Measurements from ENCODE around the gene MIOX. TPM values are rescaled to one million over a fixed set of nuclear protein-coding genes. Genes with fewer than 3 reads are reported as not detected.
"Not testable (repeated sequence)": the region's sequence is repeated elsewhere in the genome, so short reads cannot be mapped to it uniquely, and the experiment has no call there.

MIOX gene
- total RNA-seq, 6 donors from 2014 or later, result not detected

GRCh38 chr22:50519151-50519550 lies 32.5 kb downstream of the MIOX start:
- WGBS, 2 donors, result 97% methylated on average over 8 of the region's 8 CpGs; no CpG with 5 or more reads in 1 of the 2 donors
- H3K27me3 ChIP-seq, result no peaks in the 10 kb centered on the region
- H3K27ac ChIP-seq, result no peak overlapping the region
- TF ChIP-seq POLR2A (IDR thresholded peaks at IDR 0.05) (no peak), CTCF (IDR thresholded peaks at IDR 0.05) (no peak), EP300 (IDR thresholded peaks at IDR 0.05) (no peak), POLR2AphosphoS5 (IDR thresholded peaks at IDR 0.05) (no peak)
- peaks cover 27 to 83% (median 64%) of the 10 kb centered on the region in 4 donors for H3K36me3 ChIP-seq
- DNase-seq (no peak), ATAC-seq (ENCODE audit: low FRiP score in 2 of 2) (no peak)
- H3K4me3 ChIP-seq, result no peak overlapping the region
- H3K9me3 ChIP-seq, result no peaks in the 10 kb centered on the region
- H3K4me1 ChIP-seq, result peaks cover 4 to 7% (median 6%) of the 10 kb centered on the region in 4 donors

- WGBS, 2 donors, result 92 to 97% methylated on average over 8 of the region's 8 CpGs
- not testable (repeated sequence) for ATAC-seq (ENCODE audit: low FRiP score in 2 of 2); H3K9me3 ChIP-seq; DNase-seq; H3K4me3 ChIP-seq; H3K27ac ChIP-seq; H3K27me3 ChIP-seq
- Histone ChIP-seq H3K36me3 (peaks cover 27 to 83% (median 65%) of the 10 kb centered on the region in 4 donors), H3K4me1 (peaks cover 12 to 17% (median 16%) of the 10 kb centered on the region in 4 donors)
Measured at GRCh38 chr22:50520184-50520583, 33.5 kb downstream of the MIOX start.

GRCh38 chr22:50520826-50521453 lies 34.3 kb downstream of the MIOX start:
- Histone ChIP-seq H3K9me3 (no peaks in the 10 kb centered on the region), H3K27me3 (no peaks in the 10 kb centered on the region), H3K4me1 (peaks cover 12 to 19% (median 16%) of the 10 kb centered on the region in 4 donors), H3K4me3 (no peak overlapping the region), H3K36me3 (peaks cover 27 to 83% (median 65%) of the 10 kb centered on the region in 4 donors), H3K27ac (no peak overlapping the region)
- WGBS, 2 donors, result 89 to 96% methylated on average over 8 to 11 of the region's 13 CpGs
- no peak for TF ChIP-seq POLR2A (IDR thresholded peaks at IDR 0.05)
- no peak for TF ChIP-seq POLR2AphosphoS5 (IDR thresholded peaks at IDR 0.05)
- TF ChIP-seq CTCF (IDR thresholded peaks at IDR 0.05), result no peak
- TF ChIP-seq EP300 (IDR thresholded peaks at IDR 0.05), result no peak
- no peak for DNase-seq
- ATAC-seq (ENCODE audit: low FRiP score in 2 of 2), result no peak

GRCh38 chr22:50521710-50522109 lies 35.1 kb downstream of the MIOX start:
- H3K27me3 ChIP-seq, result no peaks in the 10 kb centered on the region
- peaks cover 27 to 77% (median 64%) of the 10 kb centered on the region in 4 donors for H3K36me3 ChIP-seq
- DNase-seq (no peak), ATAC-seq (ENCODE audit: low FRiP score in 2 of 2) (no peak)
- no peak overlapping the region for H3K4me3 ChIP-seq
- peaks cover 13 to 24% (median 19%) of the 10 kb centered on the region in 4 donors for H3K4me1 ChIP-seq
- TF ChIP-seq CTCF (IDR thresholded peaks at IDR 0.05) (no peak), EP300 (IDR thresholded peaks at IDR 0.05) (no peak), POLR2AphosphoS5 (IDR thresholded peaks at IDR 0.05) (no peak), POLR2A (IDR thresholded peaks at IDR 0.05) (no peak)
- no peaks in the 10 kb centered on the region for H3K9me3 ChIP-seq
- WGBS, 2 donors, result 92 to 95% methylated on average over 10 of the region's 10 CpGs
- H3K27ac ChIP-seq, result no peak overlapping the region

- TF ChIP-seq POLR2A (IDR thresholded peaks at IDR 0.05), result no peak
- no peak for TF ChIP-seq EP300 (IDR thresholded peaks at IDR 0.05)
- TF ChIP-seq POLR2AphosphoS5 (IDR thresholded peaks at IDR 0.05), result no peak
- no peak for TF ChIP-seq CTCF (IDR thresholded peaks at IDR 0.05)
- Histone ChIP-seq H3K4me3 (no peak overlapping the region), H3K9me3 (no peaks in the 10 kb centered on the region), H3K27me3 (no peaks in the 10 kb centered on the region), H3K27ac (no peak overlapping the region), H3K36me3 (peaks cover 24 to 71% (median 60%) of the 10 kb centered on the region in 4 donors), H3K4me1 (peaks cover 19 to 30% (median 25%) of the 10 kb centered on the region in 4 donors)
- WGBS, 2 donors, result 92 to 93% methylated on average over 3 to 7 of the region's 15 CpGs
- ATAC-seq (ENCODE audit: low FRiP score in 2 of 2), result no peak
- no peak for DNase-seq
Measured at GRCh38 chr22:50522208-50522805, 35.6 kb downstream of the MIOX start.
